ENCODE measurements around the gene TSSK3. TPM values are rescaled to one million over a fixed set of nuclear protein-coding genes. Genes with fewer than 3 reads are reported as not detected.

TSSK3 gene
- total RNA-seq, 2 donors from 2014 or later: 3.4 to 6.4 TPM

DNA sequence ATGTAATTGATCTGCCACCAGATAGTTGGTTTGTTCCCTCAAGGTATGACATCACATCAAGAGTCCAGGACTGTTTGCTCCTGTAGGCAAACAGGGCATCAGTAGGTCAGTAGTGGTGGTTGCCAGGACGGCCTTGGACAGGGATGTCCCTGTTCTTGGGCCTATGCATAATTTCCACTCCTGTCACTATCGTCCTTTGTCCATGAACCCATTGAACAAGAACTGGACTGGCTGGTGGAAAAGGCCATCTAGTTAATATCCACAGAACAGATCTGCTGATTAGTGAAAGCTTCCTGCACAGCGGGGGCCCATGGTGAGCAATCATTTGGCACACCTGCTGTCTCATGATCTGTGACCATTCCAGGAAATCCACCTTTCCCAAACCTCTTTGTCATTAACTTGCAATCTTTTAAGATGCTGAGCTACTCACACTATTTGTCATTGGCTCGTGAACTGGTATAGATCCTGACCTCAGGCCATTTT, 44.3 kb downstream of the TSSK3 start:
- Histone ChIP-seq H3K9ac (ENCODE audit: extremely low read depth, low read length, poor library complexity, severe bottlenecking) (no peak overlapping the region), H3K4me1 (ENCODE audit: control insufficient read depth, insufficient read depth, low read length) (no peaks in the 10 kb centered on the region), H3K4me3 (ENCODE audit: low read length) (no peak overlapping the region), H3K9me3 (ENCODE audit: control insufficient read depth, low read length) (peaks cover 5% of the 10 kb centered on the region), H3K27ac (ENCODE audit: low read depth, low read length) (no peak overlapping the region), H3K27me3 (ENCODE audit: control insufficient read depth, insufficient read depth, low read length, poor library complexity, severe bottlenecking) (no peaks in the 10 kb centered on the region), H3K36me3 (ENCODE audit: control insufficient read depth, insufficient read depth, low read length) (no peaks in the 10 kb centered on the region)
- Mint-ChIP-seq H3K27ac (no peak overlapping the region), H3K4me3 (no peak overlapping the region), H3K4me1 (no peaks in the 10 kb centered on the region), H3K27me3 (ENCODE audit: insufficient read depth) (no peaks in the 10 kb centered on the region), H3K9me3 (peaks cover 8% of the 10 kb centered on the region), H3K36me3 (ENCODE audit: low read depth) (no peaks in the 10 kb centered on the region)
- TF ChIP-seq, protein P1, sequence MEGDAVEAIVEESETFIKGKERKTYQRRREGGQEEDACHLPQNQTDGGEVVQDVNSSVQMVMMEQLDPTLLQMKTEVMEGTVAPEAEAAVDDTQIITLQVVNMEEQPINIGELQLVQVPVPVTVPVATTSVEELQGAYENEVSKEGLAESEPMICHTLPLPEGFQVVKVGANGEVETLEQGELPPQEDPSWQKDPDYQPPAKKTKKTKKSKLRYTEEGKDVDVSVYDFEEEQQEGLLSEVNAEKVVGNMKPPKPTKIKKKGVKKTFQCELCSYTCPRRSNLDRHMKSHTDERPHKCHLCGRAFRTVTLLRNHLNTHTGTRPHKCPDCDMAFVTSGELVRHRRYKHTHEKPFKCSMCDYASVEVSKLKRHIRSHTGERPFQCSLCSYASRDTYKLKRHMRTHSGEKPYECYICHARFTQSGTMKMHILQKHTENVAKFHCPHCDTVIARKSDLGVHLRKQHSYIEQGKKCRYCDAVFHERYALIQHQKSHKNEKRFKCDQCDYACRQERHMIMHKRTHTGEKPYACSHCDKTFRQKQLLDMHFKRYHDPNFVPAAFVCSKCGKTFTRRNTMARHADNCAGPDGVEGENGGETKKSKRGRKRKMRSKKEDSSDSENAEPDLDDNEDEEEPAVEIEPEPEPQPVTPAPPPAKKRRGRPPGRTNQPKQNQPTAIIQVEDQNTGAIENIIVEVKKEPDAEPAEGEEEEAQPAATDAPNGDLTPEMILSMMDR (conservative IDR thresholded peaks at IDR 0.05): no peak
- DNase-seq: no peak
- 92 to 95% methylated on average over 4 of the region's 4 CpGs for WGBS, 2 experiments (ENCODE audit: insufficient coverage in 1 of 2, insufficient read length in 1 of 2)

DNA sequence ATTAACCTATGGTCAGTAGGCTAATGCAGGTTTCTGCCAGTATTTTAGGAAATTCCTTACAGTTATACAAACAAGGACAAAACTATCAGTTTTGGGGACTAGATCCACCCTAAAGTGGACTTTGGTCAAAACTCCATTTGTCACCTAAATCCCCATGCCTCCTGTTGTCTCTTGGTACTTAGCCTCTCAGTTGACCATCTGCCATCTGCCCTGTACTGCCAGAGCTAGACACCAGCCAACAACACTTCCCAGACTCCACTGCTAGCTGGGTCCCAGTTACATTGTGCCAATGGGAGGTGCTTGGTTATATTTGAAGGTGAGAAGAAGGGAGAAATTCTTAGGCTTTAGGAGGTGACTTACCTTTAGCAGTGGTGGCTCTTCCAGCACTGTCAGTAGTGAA, 48.9 kb downstream of the TSSK3 start:
- H3K9me3 Mint-ChIP-seq: peaks cover 52% of the 10 kb centered on the region

DNA sequence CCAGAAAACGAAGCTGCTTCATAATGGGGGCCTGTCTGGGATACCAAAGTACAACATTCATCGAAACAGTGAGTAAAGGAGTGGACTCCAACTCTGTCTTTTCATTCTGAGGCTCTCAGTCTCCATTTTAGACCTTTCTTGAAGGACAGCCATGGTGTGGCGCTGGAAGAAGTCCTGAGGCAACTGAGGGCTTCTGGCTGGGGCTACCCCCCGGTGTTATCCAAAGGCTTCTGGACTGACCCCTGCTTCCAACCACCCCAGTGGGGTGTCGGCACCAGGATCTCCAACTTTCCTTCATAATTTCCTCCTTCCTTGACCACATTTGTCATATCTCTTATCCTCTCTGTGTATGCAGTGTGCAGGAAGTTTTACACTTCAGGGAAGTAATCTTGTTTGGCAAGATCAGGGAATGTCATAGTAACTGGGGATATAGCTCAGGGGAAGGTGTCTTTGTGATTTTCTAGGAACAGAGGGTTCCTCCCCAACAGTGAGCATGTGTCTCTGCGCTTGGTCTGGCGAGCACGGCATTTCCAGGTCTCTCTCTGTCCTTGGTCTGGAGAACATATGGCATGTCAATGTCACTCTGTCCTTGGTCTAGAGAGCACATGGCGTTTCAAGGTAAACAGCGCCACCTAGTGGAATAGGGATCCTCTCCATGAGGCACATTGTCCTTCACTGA, 51.3 kb downstream of the TSSK3 start:
- peak; percentile 84 for DNase-seq
- H3K36me3 Mint-ChIP-seq (ENCODE audit: low read depth): peaks cover 28% of the 10 kb centered on the region
- H3K4me1 ChIP-seq (ENCODE audit: control insufficient read depth, insufficient read depth, low read length): no peaks in the 10 kb centered on the region
- TF ChIP-seq, protein P1 (conservative IDR thresholded peaks at IDR 0.05): peak; percentile 85
- WGBS, 2 experiments (ENCODE audit: insufficient coverage in 1 of 2, insufficient read length in 1 of 2): 84 to 92% methylated on average over 7 to 10 of the region's 10 CpGs
- peaks cover 76% of the 10 kb centered on the region for H3K9me3 Mint-ChIP-seq
- H3K27me3 ChIP-seq (ENCODE audit: control insufficient read depth, insufficient read depth, low read length, poor library complexity, severe bottlenecking): no peaks in the 10 kb centered on the region
- peaks cover 2% of the 10 kb centered on the region for H3K27me3 Mint-ChIP-seq (ENCODE audit: insufficient read depth)
- H3K4me3 ChIP-seq (ENCODE audit: low read length): peak overlapping the region; percentile 34
- H3K4me1 Mint-ChIP-seq: peaks cover 4% of the 10 kb centered on the region
- H3K4me3 Mint-ChIP-seq: no peak overlapping the region
- peaks cover 66% of the 10 kb centered on the region for H3K9me3 ChIP-seq (ENCODE audit: control insufficient read depth, low read length)
- H3K36me3 ChIP-seq (ENCODE audit: control insufficient read depth, insufficient read depth, low read length): no peaks in the 10 kb centered on the region
- H3K9ac ChIP-seq (ENCODE audit: extremely low read depth, low read length, poor library complexity, severe bottlenecking): no peak overlapping the region
- no peak overlapping the region for H3K27ac ChIP-seq (ENCODE audit: low read depth, low read length)
- no peak overlapping the region for H3K27ac Mint-ChIP-seq

More for the DNA sequence above, 48.9 kb downstream of the TSSK3 start:
- H3K27me3 Mint-ChIP-seq (ENCODE audit: insufficient read depth): peaks cover 2% of the 10 kb centered on the region
- H3K36me3 Mint-ChIP-seq (ENCODE audit: low read depth): peaks cover 16% of the 10 kb centered on the region
- H3K4me3 Mint-ChIP-seq: no peak overlapping the region
- no peak overlapping the region for H3K27ac Mint-ChIP-seq
- DNase-seq: no peak
- no peak overlapping the region for H3K27ac ChIP-seq (ENCODE audit: low read depth, low read length)
- no peak overlapping the region for H3K4me3 ChIP-seq (ENCODE audit: low read length)
- peaks cover 4% of the 10 kb centered on the region for H3K4me1 Mint-ChIP-seq
- no peak overlapping the region for H3K9ac ChIP-seq (ENCODE audit: extremely low read depth, low read length, poor library complexity, severe bottlenecking)
- TF ChIP-seq, protein P1 (conservative IDR thresholded peaks at IDR 0.05): no peak
- no peaks in the 10 kb centered on the region for H3K36me3 ChIP-seq (ENCODE audit: control insufficient read depth, insufficient read depth, low read length)
- peaks cover 43% of the 10 kb centered on the region for H3K9me3 ChIP-seq (ENCODE audit: control insufficient read depth, low read length)
- no peaks in the 10 kb centered on the region for H3K27me3 ChIP-seq (ENCODE audit: control insufficient read depth, insufficient read depth, low read length, poor library complexity, severe bottlenecking)
- H3K4me1 ChIP-seq (ENCODE audit: control insufficient read depth, insufficient read depth, low read length): no peaks in the 10 kb centered on the region

Other genes with a start within 250 kb of the TSSK3 start
- gene TXLNA, start 182.9 kb upstream of the TSSK3 start, total RNA-seq: 10 to 100 TPM; 38.3 to 39.4 TPM
- gene CCDC28B, start 161.9 kb upstream of the TSSK3 start, total RNA-seq: 10 to 100 TPM in 1 of 2 donors, 1 to 10 TPM in 1; 9.2 to 11.1 TPM
- 1 to 10 TPM; 4.7 to 6.3 TPM for gene IQCC, start 156.9 kb upstream of the TSSK3 start, total RNA-seq
- gene DCDC2B, start 153.4 kb upstream of the TSSK3 start, total RNA-seq: not detected
- 10 to 100 TPM; 35.1 to 35.5 TPM for gene TMEM234, start 140.2 kb upstream of the TSSK3 start, total RNA-seq
- 100 to 1,000 TPM; 194 to 198 TPM for gene EIF3I, start 140.1 kb upstream of the TSSK3 start, total RNA-seq
- gene FAM167B, start 115.3 kb upstream of the TSSK3 start, total RNA-seq: 1 to 10 TPM; 1.1 to 2.9 TPM
- gene LCK, start 111.3 kb upstream of the TSSK3 start, total RNA-seq: 1 to 10 TPM; 1.8 to 4.4 TPM
- gene HDAC1, start 70.5 kb upstream of the TSSK3 start, total RNA-seq: 100 to 1,000 TPM; 150 to 160 TPM
- 100 to 1,000 TPM; 484 to 543 TPM for gene MARCKSL1, start 26.3 kb upstream of the TSSK3 start, total RNA-seq
- gene FAM229A, start 54 bp upstream of the TSSK3 start, total RNA-seq: 1 to 10 TPM; 6.8 to 8.4 TPM
- 10 to 100 TPM; 61.7 to 68.3 TPM for gene BSDC1, start 31.9 kb downstream of the TSSK3 start, total RNA-seq
- 1 to 10 TPM; 2.7 to 5.0 TPM for gene ZBTB8B, start 102.5 kb downstream of the TSSK3 start, total RNA-seq
- 10 to 100 TPM; 22.6 to 25.3 TPM for gene ZBTB8A, start 176.9 kb downstream of the TSSK3 start, total RNA-seq